ENCODE results near the gene SPRYD3. TPM values are rescaled to one million over a fixed set of nuclear protein-coding genes. Genes with fewer than 3 reads are reported as not detected.
"Not testable (repeated sequence)": the region's sequence is repeated elsewhere in the genome, so short reads cannot be mapped to it uniquely, and the experiment has no call there.

The SPRYD3 gene
- total RNA-seq, 1 donor from 2014 or later, result 22.4 TPM

DNA sequence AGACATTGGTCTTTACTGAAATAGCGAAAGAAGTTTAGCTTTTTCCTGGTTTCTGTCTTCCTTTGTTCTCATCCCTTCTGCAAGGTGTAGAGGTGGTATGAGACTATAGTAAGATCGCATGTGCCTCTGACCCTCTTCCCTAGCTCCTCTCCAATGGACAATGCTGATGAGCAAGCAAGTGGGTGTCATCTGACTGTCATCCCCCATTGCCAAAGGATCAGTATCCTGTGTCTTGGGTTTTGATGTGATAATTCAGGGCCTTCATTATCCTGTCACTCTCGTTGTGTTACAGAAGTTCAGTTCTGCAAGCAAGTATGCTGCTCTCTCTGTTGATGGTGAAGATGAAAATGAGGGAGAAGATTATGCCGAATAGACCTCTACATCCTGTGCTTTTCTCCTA lies 39.3 kb downstream of the SPRYD3 start:
- DNase-seq (ENCODE audit: low spot score in 2 of 2) (no peak), FAIRE-seq (no peak)

DNA sequence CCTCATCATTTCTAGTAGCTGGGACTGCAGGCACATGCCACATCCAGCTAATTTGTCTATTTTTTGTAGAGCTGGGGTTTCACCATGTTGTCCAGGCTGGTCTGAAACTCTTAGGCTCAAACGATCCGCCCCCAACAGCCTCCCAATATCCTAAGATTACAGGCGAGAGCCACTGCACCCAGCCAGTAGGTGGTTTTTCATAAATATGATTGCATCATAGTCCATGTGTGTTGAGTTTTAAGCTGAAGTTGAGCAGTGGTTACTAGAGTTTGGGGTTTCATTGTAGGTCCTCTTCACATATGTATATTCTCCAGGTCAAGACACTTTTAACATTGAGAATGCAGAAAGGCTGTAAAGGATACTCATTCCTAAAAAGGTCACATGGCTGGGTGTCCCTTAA lies 42.4 kb downstream of the SPRYD3 start:
- DNase-seq (ENCODE audit: low spot score in 2 of 2) (no peak), FAIRE-seq (no peak)

- FAIRE-seq (no peak), DNase-seq (ENCODE audit: low spot score in 2 of 2) (no peak)
Observed at GRCh38 chr12:53034459-53034858, 44.7 kb downstream of the SPRYD3 start.

- not testable (repeated sequence) for FAIRE-seq
Observed at GRCh38 chr12:53033832-53034231, 45.4 kb downstream of the SPRYD3 start.

GRCh38 chr12:53031616-53032015 lies 47.6 kb downstream of the SPRYD3 start:
- no peak for DNase-seq (ENCODE audit: low spot score in 2 of 2)
- no peak for FAIRE-seq

More at GRCh38 chr12:53033832-53034231, 45.4 kb downstream of the SPRYD3 start:
- DNase-seq (ENCODE audit: low spot score in 2 of 2), result not testable (repeated sequence)

DNA sequence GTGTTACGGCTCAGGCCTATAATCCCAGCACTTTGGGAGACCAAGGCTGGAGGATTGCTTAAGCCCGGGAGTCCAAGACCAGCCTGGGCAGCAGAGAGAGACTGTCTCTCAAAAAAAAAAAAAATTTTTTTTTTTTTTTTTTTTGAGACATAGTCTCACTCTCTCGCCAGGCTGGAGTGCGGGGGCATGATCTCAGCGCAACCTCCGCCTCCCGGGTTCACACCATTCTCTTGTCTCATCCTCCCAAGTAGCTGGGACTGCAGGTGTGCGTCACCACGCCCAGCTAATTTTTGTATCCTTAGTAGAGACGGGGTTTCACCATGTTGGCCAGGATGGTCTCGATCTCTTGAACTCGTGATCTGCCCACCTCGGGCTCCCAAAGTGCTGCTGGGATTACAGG lies 52.2 kb downstream of the SPRYD3 start:
- not testable (repeated sequence) for FAIRE-seq; DNase-seq (ENCODE audit: low spot score in 2 of 2)

- no peak for FAIRE-seq
- no peak for DNase-seq (ENCODE audit: low spot score in 2 of 2)
Observed at GRCh38 chr12:53025250-53025649, 53.9 kb downstream of the SPRYD3 start.

DNA sequence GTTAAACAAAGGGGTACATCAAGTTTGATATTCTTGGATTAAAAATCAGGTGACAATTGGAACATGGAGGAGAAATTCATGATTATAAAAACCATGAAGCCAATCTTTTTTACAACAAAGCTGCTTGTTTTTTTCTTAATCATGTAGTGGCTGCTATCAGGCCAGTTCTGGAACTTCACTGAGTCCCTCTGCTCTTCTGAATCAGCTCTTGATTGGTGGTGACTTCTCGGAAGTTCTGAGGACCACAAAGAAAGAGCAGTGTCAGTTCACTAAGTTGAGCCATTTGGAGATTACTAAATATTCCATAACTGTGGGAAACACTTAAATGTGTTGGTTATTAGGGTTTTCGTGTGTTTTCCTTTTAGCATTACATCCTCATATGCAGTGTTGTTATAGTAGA lies 64.5 kb downstream of the SPRYD3 start:
- DNase-seq (ENCODE audit: low spot score in 2 of 2), result no peak
- no peak for FAIRE-seq

Small RNAs within 50 kb of the gene (small RNA-seq; reads per million reads assigned to genes)
- gene MIR6757, result not detected

Other genes with a start within 250 kb of the SPRYD3 start
- gene KRT79, start 245.1 kb downstream of the SPRYD3 start, total RNA-seq, result not detected
- not detected for gene KRT78, start 230.4 kb downstream of the SPRYD3 start, total RNA-seq
- gene KRT8, start 174.3 kb downstream of the SPRYD3 start, total RNA-seq, result not detected
- gene KRT18, start 130.3 kb downstream of the SPRYD3 start, total RNA-seq, result 2.4 TPM
- 1,330 TPM for gene EIF4B, start 72.9 kb downstream of the SPRYD3 start, total RNA-seq
- gene TNS2, start 29.3 kb downstream of the SPRYD3 start, total RNA-seq, result 11.4 TPM
- 9.0 TPM for gene IGFBP6, start 18.3 kb upstream of the SPRYD3 start, total RNA-seq
- gene SOAT2, start 24.1 kb upstream of the SPRYD3 start, total RNA-seq, result under 0.01 TPM
- gene ZNF740, start 101.3 kb upstream of the SPRYD3 start, total RNA-seq, result 17.1 TPM
- 11.8 TPM for gene CSAD, start 101.5 kb upstream of the SPRYD3 start, total RNA-seq
- gene ITGB7, start 127.9 kb upstream of the SPRYD3 start, total RNA-seq, result not detected
- 1.6 TPM for gene RARG, start 152.8 kb upstream of the SPRYD3 start, total RNA-seq
- gene ESPL1, start 188.9 kb upstream of the SPRYD3 start, total RNA-seq, result 1.2 TPM
- 538 TPM for gene PFDN5, start 216.2 kb upstream of the SPRYD3 start, total RNA-seq
- 45.7 TPM for gene MYG1, start 220.3 kb upstream of the SPRYD3 start, total RNA-seq
- 34.2 TPM for gene AAAS, start 242.2 kb upstream of the SPRYD3 start, total RNA-seq

Measured in frontal cortex (tissue), 4 donors.